Stromal cell of bone marrow (primary cell): Measurements from ENCODE around the gene SLC39A12.

Source experiments
- DNase-seq: peaks from one replicate; pipeline ENCODE4 v3.0.0-alpha.2; 2012; ENCODE audit warnings: low read depth

Gene SLC39A12

GRCh38 chr10:18059826-18060559 lies 108.3 kb downstream of the SLC39A12 start:
- DNase-seq: no peak

GRCh38 chr10:18066947-18067346 lies 115.2 kb downstream of the SLC39A12 start:
- no peak for DNase-seq

GRCh38 chr10:18068401-18068800 lies 116.7 kb downstream of the SLC39A12 start:
- DNase-seq: no peak

- no peak for DNase-seq
Measured at GRCh38 chr10:18071591-18071990, 119.9 kb downstream of the SLC39A12 start.

- DNase-seq: no peak
Measured at GRCh38 chr10:18073314-18073713, 121.6 kb downstream of the SLC39A12 start.

- no peak for DNase-seq
Measured at GRCh38 chr10:18075881-18076280, 124.2 kb downstream of the SLC39A12 start.

GRCh38 chr10:18079665-18080295 lies 128.1 kb downstream of the SLC39A12 start:
- peak; percentile 8 for DNase-seq

- no peak for DNase-seq
Measured at GRCh38 chr10:18082381-18082780, 130.7 kb downstream of the SLC39A12 start.

- no peak for DNase-seq
Measured at GRCh38 chr10:18085855-18086254, 134.1 kb downstream of the SLC39A12 start.

GRCh38 chr10:18086746-18087145 lies 135.0 kb downstream of the SLC39A12 start:
- DNase-seq: no peak

- no peak for DNase-seq
Measured at GRCh38 chr10:18087355-18087754, 135.6 kb downstream of the SLC39A12 start.
